ENCODE measurements around the gene ITGA11. TPM values are rescaled to one million over a fixed set of nuclear protein-coding genes. Genes with fewer than 3 reads are reported as not detected.
A peak's percentile ranks its signal among the peaks of the same experiment; 100 is the strongest.

ITGA11 gene
- total RNA-seq (2021) (0.18 and 0.70 TPM in 2 replicates), Bru-seq, nascent RNA (percentile 12 among the genes with signal in this experiment), BruChase-seq, experiment 1, labeled RNA remaining after a 2-hour chase (percentile 8 among the genes with signal in this experiment), BruChase-seq, experiment 2, labeled RNA remaining after a 6-hour chase (percentile 8 among the genes with signal in this experiment)
- long read RNA-seq, partial matches to known transcripts = 0 of 2 reads
- long read RNA-seq, other reads (novel, unspliced or antisense) = 1 of 2 reads

GRCh38 chr15:68431792-68432401, at the start of gene ITGA11:
Gene ITGA11 (minus strand): TSS chr15:68432163. CDS start chr15:68432066, 97 bp downstream.
- Histone ChIP-seq H3K4me2 (peak within 1 kb of the TSS; percentile 63), H3K36me3 (ENCODE audit: low read depth) (no peaks in the 10 kb centered on the region), H3K27me3 (ENCODE audit: insufficient read depth, low read depth) (peaks cover 43% of the 10 kb centered on the region), H3K79me2 (ENCODE audit: low read depth) (no peaks in the 10 kb centered on the region), H4K20me1 (ENCODE audit: insufficient read depth) (no peaks in the 10 kb centered on the region), H3K4me3 (peak within 1 kb of the TSS; percentile 21; the same call in 1 of the 2 replicates), H3F3A (ENCODE audit: insufficient read depth, low read depth) (no peaks in the 10 kb centered on the region), H3K4me1 (replicated peaks; ENCODE audit: insufficient read depth) (no peaks in the 10 kb centered on the region), H3K27ac (no peak within 1 kb of the TSS), H3K9me3 (ENCODE audit: insufficient read depth, low read depth) (no peaks in the 10 kb centered on the region), H2AFZ (no peak within 1 kb of the TSS), H3K9me2 (ENCODE audit: insufficient read depth) (no peaks in the 10 kb centered on the region)
- DNase-seq = peak in 1 of 2 experiments; percentile 57
- POLR2A ChIA-PET (ENCODE audit: unreplicated experiment) = no interaction called here
- no TSS peak for BruUV-seq (replicated peaks)
- CTCF ChIA-PET = no interaction called here
- intact Hi-C loops (cut with micrococcal nuclease; ENCODE audit: unreplicated experiment) = no loop called here
- TF ChIP-seq CTCF (conservative IDR thresholded peaks at IDR 0.05) (no peak), EZH2 (IDR thresholded peaks at IDR 0.05; ENCODE audit: low read depth) (no peak)

DNA sequence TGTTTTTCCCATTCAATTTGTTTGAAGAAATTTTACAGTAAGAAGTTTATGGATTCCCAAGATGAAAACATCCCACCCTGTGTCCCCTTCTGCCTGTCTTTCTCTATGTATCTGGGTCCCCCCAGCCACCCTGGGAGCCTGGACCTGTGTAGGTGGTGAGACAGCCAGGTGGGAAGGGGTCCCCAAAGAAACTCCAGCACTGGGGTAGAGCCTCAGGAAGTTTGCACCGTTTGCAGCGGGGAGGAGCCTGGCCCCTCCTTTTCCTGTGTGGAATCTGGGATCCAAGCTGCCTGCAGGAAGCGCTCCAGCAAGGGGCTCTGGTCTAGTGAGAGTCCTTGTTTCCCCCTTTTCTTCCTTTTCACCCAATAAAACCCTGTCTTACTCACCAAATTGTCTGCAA, 49.4 kb upstream of the ITGA11 start:
- Histone ChIP-seq H3K4me3 (no peak overlapping the region), H3K79me2 (ENCODE audit: low read depth) (no peaks in the 10 kb centered on the region), H3K9me3 (ENCODE audit: insufficient read depth, low read depth) (no peaks in the 10 kb centered on the region), H3F3A (ENCODE audit: insufficient read depth, low read depth) (no peaks in the 10 kb centered on the region), H2AFZ (no peak overlapping the region), H3K4me1 (replicated peaks; ENCODE audit: insufficient read depth) (no peaks in the 10 kb centered on the region), H3K27ac (no peak overlapping the region), H4K20me1 (ENCODE audit: insufficient read depth) (no peaks in the 10 kb centered on the region), H3K27me3 (ENCODE audit: insufficient read depth, low read depth) (peaks cover 40% of the 10 kb centered on the region), H3K9me2 (ENCODE audit: insufficient read depth) (no peaks in the 10 kb centered on the region), H3K36me3 (ENCODE audit: low read depth) (no peaks in the 10 kb centered on the region), H3K4me2 (no peak overlapping the region)
- DNase-seq = no peak
- no peak for TF ChIP-seq CTCF (conservative IDR thresholded peaks at IDR 0.05)
- TF ChIP-seq EZH2 (IDR thresholded peaks at IDR 0.05; ENCODE audit: low read depth) = no peak
- no TSS peak for BruUV-seq (replicated peaks)
- CTCF ChIA-PET = no interaction called here
- POLR2A ChIA-PET (ENCODE audit: unreplicated experiment) = no interaction called here
- intact Hi-C loops (cut with micrococcal nuclease; ENCODE audit: unreplicated experiment) = no loop called here

DNA sequence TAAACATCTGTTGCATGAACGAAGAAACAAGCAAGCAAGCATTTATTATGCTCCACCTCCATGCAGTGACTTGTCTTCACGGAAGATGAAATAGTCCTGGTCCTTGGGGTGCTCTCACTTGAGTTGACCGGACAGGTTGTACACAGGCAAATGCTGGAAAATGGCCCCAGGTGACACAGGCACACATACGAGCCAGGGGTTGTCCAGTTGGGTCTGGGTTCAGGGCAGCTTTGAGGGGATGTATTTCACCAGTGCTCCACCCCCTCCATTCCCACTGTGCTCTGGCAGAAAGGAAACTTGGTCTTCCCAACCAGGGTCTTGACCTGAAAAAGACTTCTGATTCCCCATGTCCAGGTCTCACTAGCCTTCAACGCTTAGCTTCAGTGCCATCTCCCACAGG, 48.3 kb upstream of the ITGA11 start:
- intact Hi-C loops (cut with micrococcal nuclease; ENCODE audit: unreplicated experiment) = no loop called here
- H2AFZ ChIP-seq = no peak overlapping the region
- H3K9me2 ChIP-seq (ENCODE audit: insufficient read depth) = no peaks in the 10 kb centered on the region
- H4K20me1 ChIP-seq (ENCODE audit: insufficient read depth) = no peaks in the 10 kb centered on the region
- no peaks in the 10 kb centered on the region for H3K79me2 ChIP-seq (ENCODE audit: low read depth)
- ChIA-PET POLR2A (ENCODE audit: unreplicated experiment) (no interaction called here), CTCF (no interaction called here)
- TF ChIP-seq EZH2 (IDR thresholded peaks at IDR 0.05; ENCODE audit: low read depth) = no peak
- no peak for TF ChIP-seq CTCF (conservative IDR thresholded peaks at IDR 0.05)
- no peak overlapping the region for H3K27ac ChIP-seq
- DNase-seq = no peak
- H3K4me3 ChIP-seq = no peak overlapping the region
- no peaks in the 10 kb centered on the region for H3K9me3 ChIP-seq (ENCODE audit: insufficient read depth, low read depth)
- peaks cover 39% of the 10 kb centered on the region for H3K27me3 ChIP-seq (ENCODE audit: insufficient read depth, low read depth)
- H3K4me1 ChIP-seq (replicated peaks; ENCODE audit: insufficient read depth) = no peaks in the 10 kb centered on the region
- no peak overlapping the region for H3K4me2 ChIP-seq
- no peaks in the 10 kb centered on the region for H3K36me3 ChIP-seq (ENCODE audit: low read depth)
- H3F3A ChIP-seq (ENCODE audit: insufficient read depth, low read depth) = no peaks in the 10 kb centered on the region
- BruUV-seq (replicated peaks) = no TSS peak

Data from PC-9 (cell line).